Mesenteric fat pad (tissue), 1 donor: ENCODE data around the gene PTPN6. TPM values are rescaled to one million over a fixed set of nuclear protein-coding genes. Genes with fewer than 3 reads are reported as not detected.

Source experiments
- DNase-seq: peaks from one replicate; pipeline ENCODE4 v3.0.0-alpha.2; 2020; ENCODE audit warnings: low spot score
- total RNA-seq: library from RNA; stranded (reverse); fragmentation: NEBNext Ultra II Directional; extraction: Animal tissue kit (Norgen Biotek cat#: 25700); gene quantifications from one replicate; pipeline ENCODE4 v1.2.1, GENCODE V29; 2021
- donor health status: DM: yes; HTN: yes; CAD: no.

Gene PTPN6
- total RNA-seq, 1 donor from 2014 or later = 47.2 TPM

- no peak for DNase-seq
Observed at GRCh38 chr12:6954316-6955107, 3.4 kb downstream of the PTPN6 start.

- DNase-seq = no peak
Observed at GRCh38 chr12:6955108-6956020, 4.2 kb downstream of the PTPN6 start.

GRCh38 chr12:6956021-6956727 lies 5.0 kb downstream of the PTPN6 start:
- no peak for DNase-seq

GRCh38 chr12:6957151-6957701 lies 6.1 kb downstream of the PTPN6 start:
- no peak for DNase-seq

GRCh38 chr12:6957741-6958608 lies 6.8 kb downstream of the PTPN6 start:
- no peak for DNase-seq

- DNase-seq = no peak
Observed at GRCh38 chr12:6958609-6959057, 7.5 kb downstream of the PTPN6 start.

- DNase-seq = no peak
Observed at GRCh38 chr12:6959058-6959804, 8.1 kb downstream of the PTPN6 start.

- DNase-seq = no peak
Observed at GRCh38 chr12:6959805-6960592, 8.8 kb downstream of the PTPN6 start.

GRCh38 chr12:6960593-6961277 lies 9.6 kb downstream of the PTPN6 start:
- no peak for DNase-seq

- no peak for DNase-seq
Observed at GRCh38 chr12:6961278-6961694, 10.1 kb downstream of the PTPN6 start.

- no peak for DNase-seq
Observed at GRCh38 chr12:6961695-6962284, 10.6 kb downstream of the PTPN6 start.

GRCh38 chr12:6962285-6963015 lies 11.3 kb downstream of the PTPN6 start:
- no peak for DNase-seq

GRCh38 chr12:6963016-6963731 lies 12.0 kb downstream of the PTPN6 start:
- no peak for DNase-seq

- no peak for DNase-seq
Observed at GRCh38 chr12:6963791-6964413, 12.7 kb downstream of the PTPN6 start.

GRCh38 chr12:6964605-6965025 lies 13.5 kb downstream of the PTPN6 start:
- DNase-seq = no peak
